ENCODE data around the gene SLC4A8.

The SLC4A8 gene

DNA sequence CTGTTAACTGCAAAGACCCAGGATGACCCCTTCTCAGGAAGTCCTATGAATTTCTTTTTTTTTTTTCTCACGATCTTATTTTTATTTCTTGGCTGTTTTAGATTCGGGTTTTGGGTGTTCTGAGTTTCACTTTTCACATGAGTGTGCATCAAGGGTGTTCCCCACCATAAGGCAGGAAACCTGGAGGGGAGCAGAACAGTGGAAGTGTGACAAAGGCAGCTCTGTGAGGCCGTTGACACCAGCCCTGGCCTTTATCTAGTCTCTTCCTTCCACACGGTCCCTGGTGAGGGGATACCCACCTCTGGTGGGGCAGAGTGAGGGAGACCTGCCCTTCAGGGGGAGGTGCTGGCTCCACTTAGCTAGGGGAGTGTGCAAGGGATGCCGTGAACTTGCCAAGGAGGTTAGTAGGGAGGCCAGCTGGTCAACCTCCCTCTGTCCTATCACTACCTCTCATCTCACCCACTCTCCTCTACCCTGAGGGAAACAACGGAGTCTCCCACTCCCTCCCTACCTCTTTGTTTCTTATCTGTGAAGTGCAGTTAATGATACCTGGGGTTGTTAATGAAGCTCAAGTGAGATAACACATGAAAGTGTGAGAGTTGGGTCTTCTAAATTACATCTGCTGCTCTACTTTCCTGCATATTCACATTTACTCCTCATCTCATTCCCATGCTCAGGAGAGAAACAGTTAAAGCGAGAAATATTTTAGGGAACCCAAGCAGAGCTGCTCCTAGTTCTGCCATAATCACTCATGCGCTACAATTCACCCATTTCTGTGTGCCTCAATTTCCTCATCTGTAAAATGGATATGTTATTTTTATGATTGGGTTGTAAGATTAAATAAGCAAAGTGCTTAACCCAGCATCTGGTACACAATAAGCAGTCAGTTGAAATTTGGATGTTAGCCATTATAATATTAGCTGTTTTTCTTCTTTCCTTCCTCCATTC lies 29.1 kb upstream of the SLC4A8 start:
- no peak for DNase-seq

DNA sequence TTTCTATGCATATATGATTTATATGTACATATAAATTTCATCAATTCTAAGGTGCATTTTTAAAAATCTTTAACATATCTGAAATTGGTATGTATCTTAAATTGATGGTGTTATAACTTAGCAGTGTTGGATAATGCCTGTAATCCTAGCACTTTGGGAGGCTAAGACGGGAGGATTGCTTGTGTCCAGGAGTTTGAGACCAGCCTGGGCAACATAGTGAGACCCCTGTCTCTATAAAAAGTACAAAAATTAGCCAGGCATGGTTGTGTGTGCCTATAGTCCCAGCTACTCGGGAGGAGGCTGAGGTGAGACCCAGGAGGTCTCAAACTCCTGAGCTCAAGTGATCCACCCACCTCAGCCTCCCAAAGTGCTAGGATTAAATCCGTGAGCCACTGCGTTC lies 27.0 kb upstream of the SLC4A8 start:
- DNase-seq, result no peak

DNA sequence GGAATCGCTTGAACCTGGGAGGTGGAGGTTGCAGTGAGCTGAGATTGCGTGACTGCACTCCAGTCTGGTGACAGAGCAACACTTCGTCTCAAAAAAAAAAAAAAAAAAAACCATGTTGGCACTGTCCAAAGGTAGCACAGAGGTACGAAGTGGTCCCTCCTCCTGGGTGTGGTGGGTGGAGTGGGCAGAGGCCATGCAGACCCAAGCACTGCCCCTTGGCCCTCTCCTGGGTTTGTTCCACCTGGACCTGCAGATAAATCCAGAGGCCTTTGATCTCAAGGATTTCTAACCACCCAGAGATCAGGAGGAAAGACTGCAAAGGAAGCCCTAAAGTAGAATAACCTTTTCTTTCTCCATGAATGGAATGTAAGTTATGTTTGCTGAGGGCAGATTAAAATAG lies 24.7 kb upstream of the SLC4A8 start:
- DNase-seq, result no peak

DNA sequence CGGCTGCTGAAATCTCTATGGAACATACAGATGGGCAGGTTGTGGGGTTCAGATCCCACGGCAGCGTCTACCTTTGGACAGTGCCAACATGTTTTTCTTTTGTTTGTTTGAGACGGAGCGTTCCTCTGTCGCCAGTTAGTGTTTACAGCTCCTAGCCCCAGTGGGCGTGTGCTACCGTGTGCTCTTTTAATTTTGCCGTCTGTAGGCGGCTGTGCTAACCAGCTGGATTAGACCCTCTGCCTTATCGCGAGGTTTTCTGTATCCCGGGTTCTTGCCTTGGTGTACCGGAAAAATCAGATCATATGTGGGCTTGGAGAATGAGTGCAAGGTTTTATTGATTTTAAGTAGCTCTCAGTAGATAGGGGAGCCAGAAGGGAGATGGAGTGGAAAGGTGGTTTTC lies 23.6 kb upstream of the SLC4A8 start:
- no peak for DNase-seq

DNA sequence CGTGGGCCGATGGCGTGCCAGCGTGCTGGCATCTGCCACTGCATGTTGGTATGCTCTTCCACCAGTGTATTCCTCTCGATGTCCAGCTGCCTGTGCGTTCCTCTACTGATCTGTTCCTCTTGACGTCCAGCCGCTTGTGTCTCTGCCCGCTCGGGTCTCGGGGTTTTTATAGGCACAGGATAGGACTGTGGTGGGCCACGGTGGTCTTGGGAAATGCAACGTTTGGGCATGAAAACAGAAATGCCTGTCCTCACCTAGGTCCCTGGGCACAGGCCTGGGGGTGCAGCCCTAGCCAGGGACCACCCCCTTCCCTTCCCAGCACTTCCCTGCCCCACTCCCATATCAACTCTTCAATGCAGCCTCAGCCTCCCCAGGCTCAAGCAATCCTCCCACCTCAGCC lies 23.1 kb upstream of the SLC4A8 start:
- no peak for DNase-seq

DNA sequence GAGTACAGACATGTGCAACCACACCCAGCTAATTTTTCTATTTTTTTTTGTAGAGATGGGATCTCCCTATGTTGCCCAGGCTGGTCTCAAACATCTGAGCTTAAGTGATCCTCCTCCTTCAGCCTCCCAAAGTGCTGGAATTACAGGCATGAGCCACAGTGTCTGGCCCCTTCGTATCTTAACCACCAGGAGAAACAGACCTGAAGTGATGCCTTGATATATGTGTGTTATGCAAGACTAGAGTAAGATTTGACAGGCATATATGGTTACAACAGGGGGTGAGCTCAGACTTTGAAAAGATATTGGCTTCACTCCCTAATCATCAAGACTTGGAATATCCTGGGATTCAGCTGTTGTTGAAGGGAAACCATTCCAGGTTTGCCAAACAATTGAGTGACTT lies 22.7 kb upstream of the SLC4A8 start:
- DNase-seq, result no peak

DNA sequence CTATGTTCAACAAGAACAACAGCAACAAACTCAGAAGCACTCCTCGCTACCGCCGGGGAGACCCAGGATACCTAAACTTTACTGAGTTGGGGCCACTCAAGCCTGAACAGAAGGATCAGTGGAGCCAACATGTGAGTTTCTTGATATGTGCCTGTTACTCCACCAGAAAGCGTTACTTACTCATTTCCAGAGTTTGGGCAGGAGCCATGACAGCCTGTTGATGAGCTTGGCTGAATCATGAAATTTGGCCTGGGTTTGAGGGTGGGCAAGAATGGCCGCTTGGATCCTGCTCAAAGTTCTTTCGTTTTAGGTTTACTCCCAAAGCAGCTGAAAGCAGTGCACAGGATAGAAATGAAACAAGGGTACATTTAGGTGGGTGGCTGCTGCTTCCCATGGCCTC lies 21.5 kb upstream of the SLC4A8 start:
- DNase-seq, result no peak

DNA sequence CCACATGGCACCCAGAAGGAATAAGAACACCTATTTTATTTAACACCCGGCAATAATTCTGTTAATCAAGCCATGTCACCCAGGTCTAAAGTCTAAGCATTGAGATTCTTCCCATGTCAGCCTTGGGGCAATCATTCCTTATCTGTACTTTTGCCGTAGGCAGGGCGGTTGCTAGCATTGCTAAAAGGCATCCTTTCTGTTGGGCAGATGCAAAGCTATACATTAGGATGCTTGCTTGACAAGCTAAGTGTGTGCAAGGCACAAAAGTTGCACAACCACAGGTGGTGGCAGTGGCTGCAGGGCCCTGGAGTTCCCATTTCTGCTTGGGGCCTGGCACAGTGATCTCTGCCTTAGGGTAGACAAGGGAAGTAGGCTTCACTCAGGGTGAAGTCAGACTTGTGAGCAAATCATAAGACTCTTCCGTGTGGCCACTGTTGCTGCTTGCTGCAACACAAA lies 20.9 kb upstream of the SLC4A8 start:
- no peak for DNase-seq

DNA sequence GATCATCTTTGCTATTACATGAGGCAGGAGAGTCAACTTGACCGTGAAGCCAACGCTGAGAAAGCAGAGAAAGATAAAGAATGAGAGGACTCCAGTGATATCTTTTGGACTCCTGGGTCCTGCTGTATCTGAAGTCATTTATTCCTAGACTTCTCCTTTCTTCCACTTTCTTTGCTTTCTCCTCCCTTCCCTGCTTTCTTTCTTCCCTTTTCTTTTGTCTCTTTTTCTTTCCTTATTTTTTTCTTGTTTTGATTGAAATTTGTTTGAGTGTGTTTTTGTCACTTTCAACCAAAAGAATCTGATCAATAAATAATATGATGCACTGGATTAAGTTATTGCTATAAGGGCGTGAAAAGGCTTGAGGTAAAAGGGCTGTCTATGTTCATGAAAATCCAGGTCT lies 20.0 kb upstream of the SLC4A8 start:
- DNase-seq, result no peak

DNA sequence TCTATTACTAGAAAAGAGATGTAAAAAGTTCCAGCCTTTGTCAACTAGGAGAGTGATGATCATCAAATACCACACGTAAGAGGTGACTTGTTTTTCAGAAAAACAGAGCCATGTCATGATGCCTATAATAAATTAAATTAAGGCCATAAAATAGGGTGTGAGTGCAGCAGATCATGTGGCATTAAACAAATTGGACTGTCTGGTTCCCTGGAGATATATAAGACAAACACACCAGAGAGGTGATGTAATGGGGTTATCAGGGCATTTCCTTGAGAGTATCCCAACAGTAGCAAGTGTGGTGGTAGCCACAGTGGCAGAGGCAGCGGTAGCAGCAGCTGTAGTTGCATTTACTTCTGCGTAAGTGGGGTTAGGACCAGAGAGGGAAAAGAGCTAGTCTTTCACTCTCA lies 18.8 kb upstream of the SLC4A8 start:
- DNase-seq, result peak in 1 of 2 experiments; percentile 11

DNA sequence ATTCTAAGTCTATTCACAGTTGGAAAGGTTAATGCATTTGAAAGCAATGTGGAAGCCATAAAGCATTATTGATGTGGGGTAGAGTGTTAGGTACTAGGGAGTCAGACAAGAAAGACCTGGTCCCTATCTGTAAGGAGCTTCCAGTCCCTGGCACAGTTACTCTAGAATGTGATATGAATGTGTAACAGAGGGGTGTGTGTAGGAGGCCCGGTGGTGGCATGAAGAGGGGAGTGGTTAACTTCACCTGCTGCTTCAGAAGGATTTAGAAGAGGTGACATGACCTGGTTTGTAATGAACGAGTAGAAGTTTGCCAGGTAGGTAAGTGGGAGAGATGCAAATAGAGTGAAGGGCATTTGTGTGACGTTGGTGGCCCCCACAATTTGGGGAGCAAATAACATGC lies 18.3 kb upstream of the SLC4A8 start:
- DNase-seq, result no peak

DNA sequence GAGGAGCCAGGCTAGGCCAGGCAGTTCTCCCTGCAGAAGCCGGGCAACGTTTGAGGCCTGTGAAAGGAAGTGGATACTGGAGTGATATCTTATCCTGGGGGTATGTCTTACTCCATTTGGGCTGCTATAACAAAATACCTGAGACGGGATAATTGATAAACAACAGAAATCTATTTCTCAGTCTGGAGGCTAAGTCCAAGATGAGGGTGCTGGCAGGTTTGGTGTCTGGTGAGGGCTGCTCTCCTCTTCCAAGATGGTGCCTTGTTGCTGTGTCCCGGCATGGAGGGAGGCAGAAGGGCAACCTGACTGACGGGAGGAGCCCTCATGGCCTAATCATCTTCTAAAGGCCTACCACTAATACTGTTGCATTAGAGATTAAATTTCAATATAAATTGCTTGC lies 17.8 kb upstream of the SLC4A8 start:
- DNase-seq, result no peak

DNA sequence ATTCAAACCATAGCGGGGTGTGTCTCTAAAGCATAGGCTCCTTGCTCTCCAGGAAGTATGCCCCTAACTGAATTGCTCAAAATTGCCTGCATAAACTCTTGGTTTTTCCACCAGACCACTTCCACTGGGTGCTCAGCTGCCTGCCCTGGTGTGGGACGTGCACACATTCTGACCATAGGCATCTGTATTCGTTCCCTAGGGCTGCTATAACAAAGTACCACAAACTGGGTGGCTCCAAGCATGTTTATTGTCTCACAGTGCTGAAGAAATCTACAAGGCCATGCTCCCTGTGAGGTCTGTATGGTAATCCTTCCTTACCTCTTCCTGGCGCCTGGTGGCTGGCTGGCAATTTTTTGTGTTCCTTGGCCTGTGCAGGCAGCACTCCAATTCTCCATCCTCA lies 17.0 kb upstream of the SLC4A8 start:
- no peak for DNase-seq

DNA sequence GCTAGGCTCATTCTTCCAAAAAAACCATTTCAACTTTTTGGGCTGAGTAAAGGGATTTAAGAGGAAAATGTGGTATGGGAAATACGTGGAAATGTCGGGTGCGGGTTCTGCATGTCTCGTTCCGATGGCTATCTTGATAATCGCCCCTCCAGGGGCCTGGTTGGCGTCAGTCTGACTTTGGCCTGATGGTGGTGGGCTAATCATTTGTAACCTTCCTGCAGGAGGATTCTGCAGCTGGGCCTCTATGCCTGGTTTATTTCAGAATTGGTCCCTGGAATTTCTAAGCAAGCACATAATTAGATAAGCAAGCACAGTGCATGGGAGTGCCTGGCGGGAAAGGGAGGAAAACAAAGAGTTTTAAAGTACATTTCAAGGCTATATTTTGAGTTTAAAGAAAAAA lies 14.8 kb upstream of the SLC4A8 start:
- DNase-seq, result no peak

DNA sequence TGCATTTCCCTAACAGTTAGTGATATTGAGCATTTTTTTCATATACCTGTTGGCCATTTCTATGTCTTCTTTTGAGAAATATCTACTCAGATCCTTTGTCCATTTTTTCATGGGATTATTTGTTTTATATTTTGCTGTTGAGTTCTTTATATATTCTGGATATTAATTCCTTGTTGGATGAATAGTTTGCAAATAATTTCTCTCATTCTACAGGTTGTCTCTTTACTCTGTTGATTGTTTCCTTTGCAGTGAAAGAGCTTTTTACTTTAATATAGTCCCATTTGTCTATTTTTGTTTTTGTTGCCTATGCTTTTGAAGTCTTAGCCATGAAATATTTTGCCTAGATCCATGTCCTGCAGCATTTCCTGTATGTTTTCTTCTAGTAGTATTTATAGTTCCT lies 11.5 kb upstream of the SLC4A8 start:
- no peak for DNase-seq

DNA sequence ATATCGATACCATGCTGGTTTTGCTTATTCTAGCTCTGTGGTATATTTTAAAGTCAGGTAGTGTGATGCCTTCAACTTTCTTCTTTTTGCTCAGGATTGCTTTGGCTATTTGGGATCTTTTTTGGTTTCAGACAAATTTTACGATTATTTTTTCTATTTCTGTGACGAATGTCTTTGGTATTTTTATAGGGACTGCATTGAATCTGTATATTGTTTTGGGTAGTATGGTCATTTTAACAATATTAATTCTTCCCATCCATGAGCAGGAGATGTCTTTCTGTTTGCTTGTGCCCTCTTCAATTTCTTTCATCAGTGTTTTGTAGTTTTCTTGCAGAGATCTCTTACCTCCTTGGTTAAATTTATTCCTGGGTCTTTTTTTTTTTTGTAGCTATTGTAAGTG lies 10.8 kb upstream of the SLC4A8 start:
- DNase-seq, result no peak

DNA sequence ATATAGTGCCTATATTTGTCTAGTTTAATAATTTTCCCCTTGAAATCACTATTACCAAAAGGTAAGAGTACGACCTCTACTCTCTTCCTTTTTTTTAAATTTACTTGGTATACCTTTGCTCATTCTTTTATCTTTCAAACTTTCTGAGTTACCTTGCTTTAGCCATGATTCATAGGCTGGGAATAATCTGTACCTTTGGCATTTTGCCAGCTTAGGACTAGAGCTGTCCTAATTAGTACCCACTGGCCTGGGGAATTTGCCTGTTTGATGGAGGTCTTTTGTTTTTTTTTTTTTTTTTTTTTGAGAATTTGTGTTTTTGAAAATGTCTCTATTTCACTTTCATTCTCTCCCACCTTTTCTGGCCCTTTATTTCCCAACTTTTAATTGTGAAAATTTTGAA lies 8.7 kb upstream of the SLC4A8 start:
- DNase-seq, result no peak

DNA sequence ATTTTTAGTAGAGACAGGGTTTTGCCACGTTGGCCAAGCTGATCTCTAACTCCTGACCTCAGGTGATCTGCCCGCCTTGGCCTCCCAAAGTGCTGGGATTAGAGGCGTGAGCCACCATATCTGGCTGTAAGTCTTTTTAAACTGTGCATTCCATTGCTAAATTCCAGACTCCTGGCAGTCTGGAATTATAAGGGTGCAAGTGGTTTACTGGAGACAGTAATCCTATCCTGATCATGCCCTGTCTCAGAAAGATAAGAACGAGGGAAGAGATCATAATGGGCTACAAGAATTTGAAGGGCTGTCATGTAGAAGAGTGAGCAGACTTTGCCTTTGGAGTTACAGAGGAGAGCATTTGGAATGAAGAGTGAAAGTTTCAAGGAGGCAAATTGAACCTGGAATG lies 6.8 kb upstream of the SLC4A8 start:
- no peak for DNase-seq

DNA sequence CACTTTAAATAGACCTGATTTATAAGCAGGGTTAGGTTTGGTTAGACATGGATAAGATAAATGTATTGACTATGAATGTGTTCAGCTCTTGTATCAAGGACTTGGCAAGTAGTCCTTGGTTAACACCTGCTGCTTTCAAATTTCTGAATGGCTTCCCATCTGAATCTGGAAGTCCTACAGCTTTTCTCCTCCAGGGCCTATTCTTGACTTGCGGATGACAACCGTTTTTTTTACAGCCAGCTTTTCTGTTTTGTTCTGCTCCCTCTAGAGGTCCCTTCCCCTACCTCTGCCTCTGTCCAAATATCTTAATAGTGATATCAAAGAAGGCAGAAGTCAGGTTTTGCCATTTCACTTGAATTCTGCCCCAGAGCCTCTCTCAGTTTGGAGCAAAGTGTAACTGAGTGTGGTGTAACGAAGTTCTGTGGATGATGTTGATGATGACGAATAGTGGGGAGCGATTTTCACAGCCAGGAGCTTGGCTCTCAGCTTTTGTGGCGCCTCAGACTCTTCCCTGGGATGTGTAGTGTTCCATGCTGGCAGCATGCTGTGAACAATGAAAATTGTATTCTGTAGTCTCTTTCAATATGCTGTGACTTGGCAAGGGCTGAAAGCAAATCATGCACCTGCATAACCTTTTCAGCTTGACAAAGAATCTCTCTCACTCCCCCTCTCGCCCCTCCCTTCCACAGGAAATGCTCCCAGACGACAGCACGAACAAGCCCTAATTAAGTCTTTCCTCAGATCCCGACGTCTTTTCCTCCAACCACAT lies 5.0 kb upstream of the SLC4A8 start:
- DNase-seq, result peak; percentile 61 to 89

DNA sequence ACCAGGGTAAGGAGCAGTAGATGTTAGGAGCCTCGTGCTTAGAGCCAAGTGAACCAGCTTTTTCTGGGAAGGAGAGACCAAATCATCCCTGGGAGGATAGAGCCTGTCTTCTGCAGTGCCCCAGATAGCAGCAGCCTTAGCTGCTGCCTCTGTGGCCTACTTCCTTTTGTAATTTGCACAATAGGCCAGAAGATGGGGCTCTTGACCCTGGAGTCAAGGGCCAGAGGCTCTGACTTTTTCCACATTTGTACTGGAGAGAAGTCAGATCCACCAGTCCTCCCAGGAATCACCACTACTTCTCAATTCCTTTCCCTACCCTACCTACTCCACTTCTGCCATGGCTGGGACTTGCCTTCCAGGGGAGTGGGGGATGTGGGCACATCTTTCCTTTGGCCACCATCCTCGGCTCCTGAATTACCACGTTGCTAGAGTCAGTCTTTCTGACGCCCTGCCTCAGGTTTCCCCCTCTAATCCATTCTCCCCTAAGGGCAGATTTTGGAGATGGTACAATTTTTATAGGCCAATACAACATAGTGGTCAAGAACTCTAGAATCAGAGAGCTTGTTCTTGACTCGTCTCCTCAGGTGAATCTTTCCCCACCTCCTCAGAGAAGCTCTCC lies 3.3 kb upstream of the SLC4A8 start:
- DNase-seq, result peak; percentile 70 to 71

DNA sequence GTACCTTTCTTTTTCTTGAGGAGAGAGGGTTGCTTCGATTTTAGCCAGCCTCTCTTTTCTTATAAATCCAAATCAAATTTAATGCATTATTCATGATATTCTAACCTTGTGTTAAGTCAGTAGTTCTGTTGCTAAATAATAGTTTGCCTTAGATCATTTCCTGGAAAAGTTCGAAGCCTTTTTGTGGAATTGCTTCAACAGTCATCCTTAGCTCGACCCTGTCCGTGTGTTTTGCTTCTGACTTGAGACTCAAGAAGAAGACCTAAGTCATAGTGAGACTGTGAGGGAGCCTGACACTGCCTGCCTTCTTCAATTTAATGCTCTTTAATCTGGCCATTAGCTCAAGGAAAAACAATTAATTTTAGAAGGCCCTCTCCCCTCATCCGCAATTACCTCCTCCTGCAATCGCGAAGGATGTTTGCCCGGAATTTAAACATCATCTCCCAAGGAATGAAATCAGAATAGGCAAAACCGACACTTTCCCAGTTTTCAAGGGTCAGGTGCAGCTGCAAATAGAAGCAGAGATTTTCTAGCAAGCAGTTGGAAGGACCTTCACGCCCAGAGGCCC lies 453 bp upstream of the SLC4A8 start:
- DNase-seq, result no peak

DNA sequence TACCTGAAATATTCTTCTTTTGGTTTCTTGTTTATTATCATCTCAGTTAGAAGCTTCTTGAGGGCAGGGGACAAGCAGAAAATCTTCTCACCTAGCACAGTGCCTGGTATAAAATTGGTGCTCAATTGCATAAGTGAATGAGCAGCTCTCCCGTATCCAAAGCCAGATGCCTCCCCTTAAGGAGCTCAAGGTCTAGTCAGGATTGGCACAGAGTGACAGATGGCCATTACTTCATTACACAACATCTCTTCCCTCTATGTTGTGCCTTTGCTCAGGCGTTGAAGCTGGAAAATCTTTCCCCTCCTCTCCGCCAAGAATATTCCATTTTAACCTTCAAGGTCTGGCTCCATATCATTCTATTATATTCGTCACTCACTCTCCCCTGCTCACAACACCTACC lies 3.6 kb downstream of the SLC4A8 start:
- DNase-seq, result no peak

DNA sequence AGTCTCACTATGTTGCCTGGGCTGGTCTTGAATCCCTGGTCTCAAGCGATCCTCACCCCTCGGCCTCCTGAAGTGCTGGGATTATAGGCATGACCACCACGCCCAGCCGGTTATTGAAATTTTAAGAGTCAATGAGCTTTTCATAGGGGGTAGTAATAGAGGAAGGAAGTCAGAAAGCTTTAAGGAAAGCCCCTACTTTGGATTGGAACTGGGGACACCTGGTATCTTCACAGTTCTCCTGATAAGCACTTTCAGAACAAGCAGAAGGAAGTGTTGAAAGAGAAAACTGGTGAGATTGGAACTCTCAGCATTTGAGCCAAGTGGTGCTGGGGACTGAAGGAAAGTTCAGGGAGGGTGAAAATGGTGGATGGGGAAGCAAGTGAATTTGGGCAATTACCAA lies 5.1 kb downstream of the SLC4A8 start:
- DNase-seq, result no peak

All from NCI-H2081 (cell line).